Keratinocyte (primary cell): ENCODE measurements around the gene KRT84. TPM values are rescaled to one million over a fixed set of nuclear protein-coding genes. Genes with fewer than 3 reads are reported as not detected.

Experiments used
- DNase-seq: peaks from one replicate; pipeline ENCODE4 v3.0.0-alpha.2; 2011; ENCODE audit warnings: low read depth, missing footprints, low spot score
- FAIRE-seq: peaks from 2 replicates; lab custom pipeline; 2011; peaks lifted over from hg19 to GRCh38; lab: Jason Lieb, UNC
- H2AFZ ChIP-seq: 2 replicates; pipeline ENCODE4 v1.6.0; 2012; ENCODE audit warnings: low read length, control low read depth, inconsistent platforms; ENCODE audit not compliant: control insufficient read depth
- H3K27ac ChIP-seq: 2 replicates; pipeline ENCODE4 v1.5.1; 2011; ENCODE audit warnings: low read length; ENCODE audit not compliant: control insufficient read depth, insufficient read depth
- H3K27me3 ChIP-seq: 3 replicates; pipeline ENCODE4 v1.6.0; 2011; ENCODE audit warnings: low read length; ENCODE audit not compliant: control insufficient read depth, insufficient read depth; ENCODE audit errors: extremely low read depth
- H3K36me3 ChIP-seq, 2 experiments: 2 replicates in 1 of 2; 3 replicates in 1 of 2; pipeline ENCODE4 v1.5.1; 2011; ENCODE audit warnings: low read length in 2 of 2, mild to moderate bottlenecking in 1 of 2; ENCODE audit not compliant: control insufficient read depth in 2 of 2, insufficient read depth in 2 of 2; ENCODE audit errors: extremely low read depth in 1 of 2
- H3K4me1 ChIP-seq: 3 replicates; pipeline ENCODE4 v1.5.1; 2011; ENCODE audit warnings: low read length; ENCODE audit not compliant: control insufficient read depth, insufficient read depth; ENCODE audit errors: extremely low read depth
- H3K4me2 ChIP-seq: 3 replicates; pipeline ENCODE4 v1.6.0; 2011; ENCODE audit warnings: low read depth, low read length; ENCODE audit not compliant: control insufficient read depth, insufficient read depth; ENCODE audit errors: extremely low read depth
- H3K4me3 ChIP-seq, 3 experiments: fragments of 200-600 bp in 1 of 3; sonication (generic) in 1 of 3; 2 replicates in 2 of 3; 3 replicates in 1 of 3; pipeline ENCODE4 v1.5.1; 2011 to 2016; ENCODE audit warnings: low read length in 3 of 3, mild to moderate bottlenecking in 3 of 3, control low read depth in 2 of 3, inconsistent platforms in 1 of 3, low read depth in 1 of 3, mixed read lengths in 1 of 3, mixed run types in 1 of 3, moderate library complexity in 1 of 3; ENCODE audit not compliant: control insufficient read depth in 2 of 3, insufficient read depth in 2 of 3; ENCODE audit errors: extremely low read depth in 1 of 3
- H3K79me2 ChIP-seq: 2 replicates; pipeline ENCODE4 v1.6.0; 2012; ENCODE audit warnings: low read length; ENCODE audit not compliant: control insufficient read depth, insufficient read depth
- H3K9ac ChIP-seq: 3 replicates; pipeline ENCODE4 v1.6.0; 2011; ENCODE audit warnings: low read length; ENCODE audit not compliant: control insufficient read depth, insufficient read depth; ENCODE audit errors: extremely low read depth
- H3K9me1 ChIP-seq: 3 replicates; pipeline ENCODE4 v1.6.0; 2011; ENCODE audit warnings: low read length; ENCODE audit not compliant: control insufficient read depth, insufficient read depth; ENCODE audit errors: extremely low read depth
- H3K9me3 ChIP-seq: 2 replicates; pipeline ENCODE4 v1.5.1; 2012; ENCODE audit warnings: low read depth, low read length; ENCODE audit not compliant: control insufficient read depth
- H4K20me1 ChIP-seq: 3 replicates; pipeline ENCODE4 v1.6.0; 2011; ENCODE audit warnings: low read length; ENCODE audit not compliant: control insufficient read depth, insufficient read depth; ENCODE audit errors: extremely low read depth
- CTCF ChIP-seq, 3 experiments: IDR thresholded peaks in 1 of 3; conservative IDR thresholded peaks in 1 of 3; optimal IDR thresholded peaks in 1 of 3; 2 replicates in 2 of 3; 3 replicates in 1 of 3; pipeline versions ENCODE3 to v1.5.1; 2011; ENCODE audit warnings: low read length in 3 of 3, mild to moderate bottlenecking in 3 of 3, moderate library complexity in 2 of 3, control low read depth in 1 of 3, inconsistent platforms in 1 of 3; ENCODE audit not compliant: insufficient read depth in 2 of 3; ENCODE audit errors: extremely low read depth in 1 of 3
- EZH2 ChIP-seq: IDR thresholded peaks from one replicate; pipeline ENCODE4 v1.6.1; 2012; ENCODE audit warnings: inconsistent platforms, mild to moderate bottlenecking, low read length, moderate library complexity
- dilution Hi-C: fragments of 300-500 bp; cut with MboI; formaldehyde crosslinking; loops from one replicate; pipeline ENCODE4 v1.7.0; 2020; ENCODE audit warnings: low sequenced_read_pairs; ENCODE audit not compliant: extremely low pct_ligation_motif_present
- polyA plus RNA-seq, 5 experiments: library from polyadenylated mRNA; depleted of rRNA in 3 of 5; stranded (reverse) in 3 of 5; stranded (forward) in 1 of 5; unstranded in 1 of 5; fragments of >200 nt; gene quantifications; 1 replicate in 1 of 5; 2 replicates in 3 of 5; 3 replicates in 1 of 5; pipeline versions ENCODE4 v1.2.1 to v1.2.3, GENCODE V29; 2011 to 2012; ENCODE audit warnings: missing spikeins in 2 of 5, low read depth in 1 of 5, low replicate concordance in 1 of 5

KRT84 gene
- polyA plus RNA-seq, 1 donor (not counting 4 experiments of a cell fraction or from before 2014, with no cell fraction given), result 0.10 TPM

- Histone ChIP-seq H3K4me1 (peaks cover 38% of the 10 kb centered on the region), H4K20me1 (no peaks in the 10 kb centered on the region), H3K79me2 (peaks cover 2% of the 10 kb centered on the region), H3K4me3 (no peak overlapping the region), H2AFZ (no peak overlapping the region), H3K27ac (no peak overlapping the region), H3K4me2 (no peak overlapping the region), H3K27me3 (no peaks in the 10 kb centered on the region), H3K9me1 (no peaks in the 10 kb centered on the region), H3K36me3 (peaks cover 0 to 3% of the 10 kb centered on the region in 2 experiments), H3K9ac (no peak overlapping the region), H3K9me3 (no peaks in the 10 kb centered on the region)
- no peak for TF ChIP-seq CTCF (optimal IDR thresholded peaks at IDR 0.05 in 1 of 3, IDR thresholded peaks at IDR 0.05 in 1 of 3, conservative IDR thresholded peaks at IDR 0.05 in 1 of 3; ENCODE audit: extremely low read depth in 1 of 3, insufficient read depth in 2 of 3, low read length in 3 of 3)
- TF ChIP-seq EZH2, result no peak
- dilution Hi-C loops, result no loop called here
- FAIRE-seq, result peak; percentile 17
- no peak for DNase-seq
These were observed 47.2 kb upstream of the KRT84 start for GRCh38 chr12:52432559-52433207.

- FAIRE-seq (no peak), DNase-seq (no peak)
- H3K9me1 ChIP-seq, result no peaks in the 10 kb centered on the region
- no peaks in the 10 kb centered on the region for H4K20me1 ChIP-seq
- H3K9me3 ChIP-seq, result no peaks in the 10 kb centered on the region
- dilution Hi-C loops, result no loop called here
- H3K4me2 ChIP-seq, result no peak overlapping the region
- H3K4me3 ChIP-seq, result no peak overlapping the region
- H2AFZ ChIP-seq, result no peak overlapping the region
- H3K27ac ChIP-seq, result no peak overlapping the region
- peaks cover 8% of the 10 kb centered on the region for H3K4me1 ChIP-seq
- no peak overlapping the region for H3K9ac ChIP-seq
- no peaks in the 10 kb centered on the region for H3K27me3 ChIP-seq
- H3K36me3 ChIP-seq, result peaks cover 0 to 3% of the 10 kb centered on the region in 2 experiments
- no peaks in the 10 kb centered on the region for H3K79me2 ChIP-seq
- TF ChIP-seq CTCF (optimal IDR thresholded peaks at IDR 0.05 in 1 of 3, IDR thresholded peaks at IDR 0.05 in 1 of 3, conservative IDR thresholded peaks at IDR 0.05 in 1 of 3; ENCODE audit: extremely low read depth in 1 of 3, insufficient read depth in 2 of 3, low read length in 3 of 3), result no peak
- no peak for TF ChIP-seq EZH2
These were observed 42.7 kb upstream of the KRT84 start for GRCh38 chr12:52428121-52428520.
